Cardiac muscle cell (in vitro differentiated cells and primary cell): Measurements from ENCODE around the gene TAS2R14. TPM values are rescaled to one million over a fixed set of nuclear protein-coding genes. Genes with fewer than 3 reads are reported as not detected.

Source experiments
- DNase-seq, 2 donors: peaks; one replicate each; pipeline versions ENCODE4 v3.0.0 to v3.0.0-alpha.2; 2010 to 2017; ENCODE audit warnings: low read depth in 1 of 2, low spot score in 1 of 2
- H3K27ac ChIP-seq: fragments of 200-600 bp; sonication (generic); 2 replicates; pipeline ENCODE4 v1.5.1; 2016
- H3K27me3 ChIP-seq: fragments of 200-600 bp; sonication (generic); 2 replicates; pipeline ENCODE4 v1.6.0; 2016; ENCODE audit warnings: control low read depth
- H3K36me3 ChIP-seq: fragments of 200-600 bp; sonication (generic); 2 replicates; pipeline ENCODE4 v1.5.1; 2016; ENCODE audit warnings: control low read depth
- H3K4me1 ChIP-seq: fragments of 200-600 bp; sonication (generic); 2 replicates; pipeline ENCODE4 v1.8.1; 2017; ENCODE audit warnings: low read depth, mild to moderate bottlenecking, mixed run types
- H3K4me3 ChIP-seq: fragments of 200-600 bp; sonication (generic); 2 replicates; pipeline ENCODE4 v1.5.1; 2016; ENCODE audit warnings: mild to moderate bottlenecking
- H3K9me3 ChIP-seq: fragments of 200-600 bp; sonication (generic); 2 replicates; pipeline ENCODE4 v1.5.1; 2017; ENCODE audit warnings: low read depth, mild to moderate bottlenecking, control low read depth
- polyA plus RNA-seq: library from polyadenylated mRNA; unstranded; fragments of >200 nt; fragmentation: Nextera tagmentation; extraction: Ambion mirVana; gene quantifications from 2 replicates; pipeline ENCODE4 v1.2.1, GENCODE V29; 2016
- total RNA-seq: library from RNA; depleted of rRNA; stranded (reverse); fragments of >200 nt; gene quantifications from 2 replicates; pipeline ENCODE4 v1.2.3, GENCODE V29; 2016
- TF ChIP-seq, protein P1 (sequence below): IDR thresholded peaks from 2 replicates; pipeline ENCODE4 v1.5.1; 2012; ENCODE audit warnings: low read depth, mild to moderate bottlenecking, low read length

Gene TAS2R14
- total and polyA plus RNA-seq, 2 experiments from 2014 or later, result 3.0 to 3.2 TPM

DNA sequence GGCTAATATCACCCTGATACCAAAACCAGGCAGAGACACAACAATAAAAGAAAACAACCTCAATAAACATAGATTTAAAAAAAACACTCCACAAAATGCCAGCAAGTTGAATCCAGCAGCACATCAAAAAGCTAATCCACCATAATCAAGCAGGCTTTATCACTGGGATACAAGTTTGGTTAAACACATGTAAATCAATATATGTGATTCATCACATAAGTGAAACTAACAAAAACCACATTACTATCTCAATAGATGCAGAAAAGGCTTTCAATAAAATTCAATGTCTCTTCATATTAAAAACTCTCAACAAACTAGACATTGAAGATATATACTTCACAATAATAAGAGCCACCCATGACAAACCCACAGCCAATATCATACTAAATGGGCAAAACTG, 17.0 kb upstream of the TAS2R14 start:
- Histone ChIP-seq H3K36me3 (no peaks in the 10 kb centered on the region), H3K27me3 (no peaks in the 10 kb centered on the region), H3K4me1 (no peaks in the 10 kb centered on the region), H3K4me3 (no peak overlapping the region), H3K9me3 (no peaks in the 10 kb centered on the region), H3K27ac (no peak overlapping the region)
- TF ChIP-seq, protein P1, sequence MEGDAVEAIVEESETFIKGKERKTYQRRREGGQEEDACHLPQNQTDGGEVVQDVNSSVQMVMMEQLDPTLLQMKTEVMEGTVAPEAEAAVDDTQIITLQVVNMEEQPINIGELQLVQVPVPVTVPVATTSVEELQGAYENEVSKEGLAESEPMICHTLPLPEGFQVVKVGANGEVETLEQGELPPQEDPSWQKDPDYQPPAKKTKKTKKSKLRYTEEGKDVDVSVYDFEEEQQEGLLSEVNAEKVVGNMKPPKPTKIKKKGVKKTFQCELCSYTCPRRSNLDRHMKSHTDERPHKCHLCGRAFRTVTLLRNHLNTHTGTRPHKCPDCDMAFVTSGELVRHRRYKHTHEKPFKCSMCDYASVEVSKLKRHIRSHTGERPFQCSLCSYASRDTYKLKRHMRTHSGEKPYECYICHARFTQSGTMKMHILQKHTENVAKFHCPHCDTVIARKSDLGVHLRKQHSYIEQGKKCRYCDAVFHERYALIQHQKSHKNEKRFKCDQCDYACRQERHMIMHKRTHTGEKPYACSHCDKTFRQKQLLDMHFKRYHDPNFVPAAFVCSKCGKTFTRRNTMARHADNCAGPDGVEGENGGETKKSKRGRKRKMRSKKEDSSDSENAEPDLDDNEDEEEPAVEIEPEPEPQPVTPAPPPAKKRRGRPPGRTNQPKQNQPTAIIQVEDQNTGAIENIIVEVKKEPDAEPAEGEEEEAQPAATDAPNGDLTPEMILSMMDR, result no peak
- DNase-seq, result no peak

DNA sequence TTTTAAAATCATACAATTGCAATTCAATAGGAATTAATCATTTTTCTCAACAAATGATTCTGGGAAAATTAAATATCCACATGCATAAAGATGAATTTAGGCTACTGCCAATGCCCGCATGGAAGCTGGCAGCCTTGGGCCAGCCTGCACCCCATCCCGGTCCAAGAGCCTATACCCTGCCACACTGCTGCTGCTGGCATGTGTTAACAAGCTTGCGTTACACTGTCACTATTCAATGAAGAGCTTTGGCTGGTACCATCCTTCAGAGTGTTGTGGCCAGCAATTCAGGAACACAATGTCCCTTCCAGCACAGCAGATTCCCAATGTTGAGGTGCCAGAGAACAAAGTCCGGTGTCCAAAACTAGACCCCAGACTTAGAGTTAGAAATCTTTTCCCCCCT, 13.6 kb upstream of the TAS2R14 start:
- Histone ChIP-seq H3K4me3 (no peak overlapping the region), H3K4me1 (no peaks in the 10 kb centered on the region), H3K9me3 (no peaks in the 10 kb centered on the region), H3K36me3 (no peaks in the 10 kb centered on the region), H3K27me3 (no peaks in the 10 kb centered on the region), H3K27ac (no peak overlapping the region)
- TF ChIP-seq, protein P1, result no peak
- no peak for DNase-seq

DNA sequence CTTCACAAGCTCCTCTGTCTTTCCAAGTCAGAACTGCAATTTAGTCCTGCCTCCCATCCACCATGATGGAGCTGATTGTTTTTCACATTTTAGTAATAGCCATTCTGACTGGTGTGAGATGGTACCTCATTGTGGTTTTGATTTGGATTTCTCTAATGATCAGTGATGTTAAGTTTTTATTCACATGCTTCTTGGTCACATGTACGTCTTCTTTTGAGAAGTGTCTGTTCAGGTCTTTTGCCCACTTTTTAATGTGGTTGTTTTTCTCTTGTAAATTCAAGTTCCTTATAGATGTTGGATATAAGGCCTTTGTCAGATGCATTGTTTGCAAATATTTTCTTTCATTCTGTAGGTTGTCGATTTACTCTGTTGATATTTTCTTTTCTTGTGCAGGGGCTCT, 4.1 kb upstream of the TAS2R14 start:
- H3K9me3 ChIP-seq, result no peaks in the 10 kb centered on the region
- no peak overlapping the region for H3K27ac ChIP-seq
- no peaks in the 10 kb centered on the region for H3K27me3 ChIP-seq
- DNase-seq, result no peak
- no peaks in the 10 kb centered on the region for H3K36me3 ChIP-seq
- no peaks in the 10 kb centered on the region for H3K4me1 ChIP-seq
- no peak overlapping the region for H3K4me3 ChIP-seq
- TF ChIP-seq, protein P1, result no peak

DNA sequence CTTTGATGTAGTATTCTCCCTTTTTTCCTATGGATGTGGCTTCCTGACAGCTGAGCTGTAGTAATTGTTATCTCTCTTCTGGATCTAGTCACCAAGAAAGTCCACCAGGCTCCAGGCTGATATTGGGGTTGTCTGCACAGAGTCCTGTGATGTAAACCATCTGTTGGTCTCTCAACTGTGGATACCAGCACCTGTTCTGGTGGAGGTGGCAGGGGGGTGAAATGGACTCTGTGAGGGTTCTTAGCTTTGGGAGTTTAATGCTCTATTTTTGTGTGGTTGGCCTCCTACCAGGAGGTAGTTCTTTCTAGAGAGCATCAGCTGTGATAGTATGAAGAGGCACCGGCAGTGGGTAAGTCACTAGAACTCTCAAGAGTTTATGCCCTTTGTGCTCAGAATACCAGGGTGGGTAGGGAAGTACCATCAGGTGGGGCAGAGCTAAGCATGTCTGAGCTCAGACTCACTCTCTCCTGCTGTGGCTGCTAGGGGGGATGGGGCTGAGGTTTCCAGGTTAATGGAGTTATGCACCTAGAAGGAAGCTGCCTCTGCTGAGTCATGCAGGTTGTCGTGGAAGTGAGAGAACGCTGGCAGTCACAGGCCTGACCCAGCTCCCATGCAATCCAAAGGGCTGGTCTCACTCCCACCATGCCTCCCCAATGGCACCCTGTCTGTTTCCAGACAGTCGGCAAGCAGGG, 3.0 kb upstream of the TAS2R14 start:
- H3K4me1 ChIP-seq, result no peaks in the 10 kb centered on the region
- H3K9me3 ChIP-seq, result no peaks in the 10 kb centered on the region
- H3K36me3 ChIP-seq, result no peaks in the 10 kb centered on the region
- DNase-seq, result no peak
- no peak overlapping the region for H3K27ac ChIP-seq
- TF ChIP-seq, protein P1, result no peak
- no peaks in the 10 kb centered on the region for H3K27me3 ChIP-seq
- no peak overlapping the region for H3K4me3 ChIP-seq

DNA sequence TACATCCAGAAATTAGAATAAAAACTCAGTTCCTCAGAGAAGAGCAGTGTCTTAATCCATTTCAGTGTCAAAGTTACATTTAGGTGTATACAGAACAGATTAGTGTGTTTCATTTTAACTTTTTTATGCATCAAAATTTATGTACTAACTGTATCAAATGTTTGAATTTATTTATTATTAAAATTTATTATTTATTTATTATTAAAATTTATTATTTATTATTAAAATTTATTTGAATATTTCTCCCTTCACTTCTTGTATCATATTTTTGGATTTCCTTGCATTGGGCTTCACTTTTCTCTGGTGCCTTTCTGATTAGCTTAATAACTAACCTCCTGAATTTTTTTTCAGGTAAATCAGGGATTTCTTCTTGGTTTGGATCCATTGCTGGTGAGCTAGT, 2.3 kb upstream of the TAS2R14 start:
- H3K27ac ChIP-seq, result no peak overlapping the region
- no peaks in the 10 kb centered on the region for H3K36me3 ChIP-seq
- no peaks in the 10 kb centered on the region for H3K4me1 ChIP-seq
- no peak for DNase-seq
- no peak overlapping the region for H3K4me3 ChIP-seq
- no peaks in the 10 kb centered on the region for H3K9me3 ChIP-seq
- H3K27me3 ChIP-seq, result no peaks in the 10 kb centered on the region
- TF ChIP-seq, protein P1, result no peak
